ENCODE measurements around the gene FBXL12. TPM values are rescaled to one million over a fixed set of nuclear protein-coding genes. Genes with fewer than 3 reads are reported as not detected.
A peak's percentile ranks its signal among the peaks of the same experiment; 100 is the strongest.
"Not testable (repeated sequence)": the region's sequence is repeated elsewhere in the genome, so short reads cannot be mapped to it uniquely, and the experiment has no call there.

The FBXL12 gene
- total RNA-seq, 1 donor from 2014 or later: 19.4 TPM

GRCh38 chr19:9785367-9786331, 33.2 kb downstream of the FBXL12 start:
- peak overlapping the region; percentile 89 for H3K27ac Mint-ChIP-seq
- peak; percentile 90 for DNase-seq (ENCODE audit: low spot score)
- intact Hi-C loops (cut with micrococcal nuclease): loop anchor here (1.0 kb wide), 5 partner anchors 11 to 953 kb away; partner anchors contain the start of genes FBXL12, MBD3L1, ZNF558 and ZNF846
- no peaks in the 10 kb centered on the region for H3K36me3 Mint-ChIP-seq (ENCODE audit: low read depth)
- H3K4me1 Mint-ChIP-seq (ENCODE audit: low read depth): peaks cover 20% of the 10 kb centered on the region
- H3K27me3 Mint-ChIP-seq (ENCODE audit: insufficient read depth): no peaks in the 10 kb centered on the region
- no peaks in the 10 kb centered on the region for H3K9me3 Mint-ChIP-seq
- peak overlapping the region; percentile 87 for H3K4me3 Mint-ChIP-seq

GRCh38 chr19:9784163-9784496, 34.7 kb downstream of the FBXL12 start:
- Mint-ChIP-seq H3K27ac (peak overlapping the region; percentile 19), H3K4me1 (ENCODE audit: low read depth) (peaks cover 13% of the 10 kb centered on the region), H3K4me3 (peak overlapping the region; percentile 87)
- intact Hi-C loops (cut with micrococcal nuclease); DNase-seq (ENCODE audit: low spot score); H3K36me3 Mint-ChIP-seq (ENCODE audit: low read depth); H3K27me3 Mint-ChIP-seq (ENCODE audit: insufficient read depth); H3K9me3 Mint-ChIP-seq: not testable (repeated sequence)

GRCh38 chr19:9782338-9782737, 36.5 kb downstream of the FBXL12 start:
- DNase-seq (ENCODE audit: low spot score): no peak
- no peak overlapping the region for H3K4me3 Mint-ChIP-seq
- H3K27me3 Mint-ChIP-seq (ENCODE audit: insufficient read depth): peaks cover 2% of the 10 kb centered on the region
- intact Hi-C loops (cut with micrococcal nuclease): no loop called here
- H3K27ac Mint-ChIP-seq: no peak overlapping the region
- peaks cover 1% of the 10 kb centered on the region for H3K36me3 Mint-ChIP-seq (ENCODE audit: low read depth)
- H3K9me3 Mint-ChIP-seq: peaks cover 8% of the 10 kb centered on the region
- peaks cover 13% of the 10 kb centered on the region for H3K4me1 Mint-ChIP-seq (ENCODE audit: low read depth)

GRCh38 chr19:9768175-9769112, 50.4 kb downstream of the FBXL12 start, which contains the start of gene ZNF846:
TSS of gene ZNF846 (minus strand) at chr19:9768738. CDS start at chr19:9764950, 3,788 bp downstream.
- Mint-ChIP-seq H3K4me3 (peak within 1 kb of the TSS; percentile 92), H3K36me3 (ENCODE audit: low read depth) (peaks cover 6% of the 10 kb centered on the region), H3K27ac (peak within 1 kb of the TSS; percentile 98), H3K9me3 (peaks cover 11% of the 10 kb centered on the region), H3K27me3 (ENCODE audit: insufficient read depth) (peaks cover 2% of the 10 kb centered on the region), H3K4me1 (ENCODE audit: low read depth) (peaks cover 4% of the 10 kb centered on the region)
- DNase-seq (ENCODE audit: low spot score): peak; percentile 90
- intact Hi-C loops (cut with micrococcal nuclease): loop anchor here (1.0 kb wide), 13 partner anchors 17 to 628 kb away; partner anchors contain the start of genes FBXL12, PIN1, ZNF266 and ZNF317

Other genes starting within 250 kb of the FBXL12 start
- gene ZNF121, start 234.6 kb downstream of the FBXL12 start, total RNA-seq: 63.4 and 64.8 TPM in 2 replicates
- 33.2 and 36.7 TPM in 2 replicates for gene ZNF561, start 197.8 kb downstream of the FBXL12 start, total RNA-seq
- gene ZNF562, start 144.0 kb downstream of the FBXL12 start, total RNA-seq: 13.2 and 13.8 TPM in 2 replicates
- 2.3 and 2.4 TPM in 2 replicates for gene ZNF846, start 50.3 kb downstream of the FBXL12 start, total RNA-seq
- gene UBL5, start 8.8 kb upstream of the FBXL12 start, total RNA-seq: 338 and 351 TPM in 2 replicates
- gene PIN1, start 16.2 kb upstream of the FBXL12 start, total RNA-seq: 86.4 and 87.3 TPM in 2 replicates
- gene OLFM2, start 117.4 kb upstream of the FBXL12 start, total RNA-seq: 0.78 and 1.6 TPM in 2 replicates
- gene COL5A3, start 191.4 kb upstream of the FBXL12 start, total RNA-seq: 0.67 and 0.76 TPM in 2 replicates
- gene RDH8, start 194.4 kb upstream of the FBXL12 start, total RNA-seq: not detected in 2 replicates

Data from activated T-helper 1 cell treated with anti-CD3 and anti-CD28 coated beads, Interleukin-12 subunit alpha, Interleukin-12 subunit beta, Interleukin-2, Interleukin-4 antibody, amounts not matched to agents 30 ng/mL and 10 ng/mL and 1 ng/mL, durations not matched to agents 14 hours and 24 hours and 36 hours (primary cell).